Endometrial microvascular endothelial cells (primary cell): Measurements from ENCODE around the gene TAF4. TPM values are rescaled to one million over a fixed set of nuclear protein-coding genes. Genes with fewer than 3 reads are reported as not detected.

Experiments used
- in situ Hi-C: cut with HindIII; loops from 2 replicates; pipeline ENCODE4 v1.10.0; 2017; ENCODE audit warnings: low sequenced_read_pairs, low pct_unique_long_range_greater_than_20kb; ENCODE audit errors: inconsistent ontology term
- total RNA-seq: library from RNA; depleted of rRNA; stranded (reverse); fragments of >200 nt; gene quantifications from one replicate; pipeline ENCODE4 v1.2.3, GENCODE V29; 2015; ENCODE audit errors: inconsistent ontology term

The TAF4 gene
- total RNA-seq, 1 donor from 2014 or later, result 2.6 TPM

DNA sequence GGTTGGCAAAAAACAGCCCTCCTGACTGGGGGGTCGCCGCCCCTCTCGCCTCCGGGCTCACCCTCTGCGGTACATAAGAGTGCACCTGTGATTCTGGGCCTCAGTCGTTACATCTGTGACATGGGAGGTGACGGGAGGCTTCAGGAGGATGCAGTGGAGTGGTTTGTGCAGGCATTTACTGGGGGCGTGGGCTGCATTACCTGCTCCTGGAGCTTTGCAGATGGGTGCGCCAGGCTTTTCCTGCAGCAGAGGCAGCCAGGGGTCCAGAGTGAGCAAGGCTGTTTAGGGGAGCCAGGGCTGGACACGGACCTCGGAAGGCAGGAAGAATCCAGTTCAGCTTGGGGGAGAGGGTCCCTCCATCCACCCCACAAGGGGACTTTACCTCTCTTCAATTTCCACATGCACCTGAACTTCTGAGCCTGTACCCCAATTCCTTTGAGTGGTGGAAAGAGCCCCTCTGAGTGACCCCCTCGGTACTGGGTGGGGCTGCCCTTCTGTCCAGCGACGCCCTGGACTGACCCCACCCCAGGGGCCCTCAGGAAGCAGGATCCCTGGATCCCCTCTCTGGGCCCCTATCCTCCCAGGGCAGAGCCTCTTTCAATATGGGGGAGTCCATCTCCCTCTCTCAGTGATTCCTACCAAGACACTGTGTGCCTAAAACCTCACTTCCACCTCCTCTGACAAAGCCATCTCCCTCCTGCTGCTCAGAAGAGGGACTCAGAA, 134.0 kb downstream of the TAF4 start:
- in situ Hi-C loops, result no loop called here

GRCh38 chr20:61930776-61931475, 134.8 kb downstream of the TAF4 start:
- in situ Hi-C loops, result no loop called here

DNA sequence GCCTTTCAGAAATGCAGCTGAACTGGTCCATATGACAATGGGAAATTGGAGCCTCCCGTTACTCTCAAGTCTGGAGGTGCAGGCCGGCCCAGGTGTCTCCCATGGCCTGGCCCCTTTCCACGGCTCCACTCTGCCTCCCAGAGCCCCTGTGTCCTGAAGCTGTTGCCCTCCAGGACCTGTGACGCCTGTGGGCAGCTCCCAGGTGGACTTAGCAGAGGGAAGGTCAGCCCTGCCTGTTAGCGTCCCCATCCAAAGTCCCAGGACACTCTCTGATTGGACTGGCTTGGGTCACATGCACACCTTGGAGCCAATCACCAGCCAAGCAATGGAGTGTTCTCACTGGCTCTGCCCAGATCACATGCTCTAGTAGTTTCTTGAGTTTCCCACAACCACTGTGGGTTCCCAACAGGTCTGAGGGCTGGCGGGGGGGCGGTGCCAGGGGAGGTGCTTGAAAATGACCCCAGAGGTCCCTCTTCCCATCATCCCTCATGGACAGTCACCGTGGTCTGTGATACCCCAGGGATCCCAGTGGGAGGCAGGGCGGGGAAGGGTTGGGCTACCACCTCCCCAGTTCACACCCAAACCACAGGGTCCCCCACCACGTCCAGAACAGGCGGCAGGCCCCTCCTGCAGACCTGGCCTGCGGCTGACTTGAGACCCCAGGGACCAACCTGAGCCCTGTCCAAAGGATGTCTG, 135.6 kb downstream of the TAF4 start:
- in situ Hi-C loops, result no loop called here

- in situ Hi-C loops, result no loop called here
These were observed 136.1 kb downstream of the TAF4 start for GRCh38 chr20:61929561-61929960.

DNA sequence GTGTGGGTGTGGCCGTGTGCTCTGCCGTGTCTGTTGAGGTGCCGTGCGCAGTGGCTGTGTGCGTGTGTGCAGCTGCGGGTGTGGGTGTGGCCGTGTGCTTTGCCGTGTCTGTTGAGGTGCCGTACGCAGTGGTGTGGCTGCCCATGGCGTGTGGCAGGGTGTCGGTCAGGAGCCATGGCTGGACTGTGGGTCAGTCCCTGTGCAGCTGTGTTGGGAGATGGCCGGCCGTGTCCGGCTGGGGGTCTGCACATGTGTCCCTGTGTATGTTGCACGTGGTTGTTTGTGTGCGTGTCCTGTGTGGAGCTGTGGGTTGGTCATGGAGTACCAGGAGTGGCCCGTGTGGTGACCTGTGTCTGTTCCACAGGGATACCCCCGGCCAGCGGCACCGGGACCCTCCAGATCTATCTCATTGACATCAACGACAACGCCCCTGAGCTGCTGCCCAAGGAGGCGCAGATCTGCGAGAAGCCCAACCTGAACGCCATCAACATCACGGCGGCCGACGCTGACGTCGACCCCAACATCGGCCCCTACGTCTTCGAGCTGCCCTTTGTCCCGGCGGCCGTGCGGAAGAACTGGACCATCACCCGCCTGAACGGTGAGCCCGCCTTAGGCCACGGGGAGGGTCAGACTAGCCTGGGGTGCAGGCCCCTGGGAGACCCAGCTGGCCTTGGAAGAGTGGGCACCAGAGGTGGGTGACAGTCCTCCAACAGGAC, 137.7 kb downstream of the TAF4 start:
- in situ Hi-C loops, result no loop called here

DNA sequence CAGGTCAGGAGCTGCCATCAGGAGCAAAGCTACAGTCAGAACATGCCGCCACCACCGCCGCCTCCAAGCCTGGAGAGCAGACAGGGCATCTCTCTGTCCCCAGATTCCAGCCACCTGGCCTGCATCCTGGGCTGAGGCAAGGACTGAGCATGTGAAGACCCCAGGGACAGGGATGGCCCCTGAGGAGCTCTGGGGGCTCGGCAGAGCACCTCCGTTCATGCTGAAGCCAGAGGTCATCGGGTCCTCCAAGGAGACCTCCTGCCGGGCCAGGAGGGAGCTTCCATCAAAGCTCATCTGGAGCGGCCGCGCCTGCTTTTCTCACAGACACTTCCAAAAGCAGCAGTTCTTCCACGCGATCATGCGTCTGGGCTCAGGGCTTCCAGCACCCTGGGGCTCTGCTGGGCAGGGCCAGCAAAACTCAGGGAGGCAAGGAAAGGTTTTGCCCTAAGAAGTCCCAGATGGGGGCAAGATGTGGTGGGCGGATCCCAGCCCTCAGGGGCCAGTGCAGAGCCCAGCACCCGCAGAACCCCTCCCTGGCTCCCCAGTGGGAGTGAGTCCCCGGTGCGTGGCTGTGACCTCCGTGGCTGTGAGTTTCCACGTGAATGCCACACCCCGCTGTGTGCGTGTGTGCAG, 138.4 kb downstream of the TAF4 start:
- in situ Hi-C loops, result no loop called here

DNA sequence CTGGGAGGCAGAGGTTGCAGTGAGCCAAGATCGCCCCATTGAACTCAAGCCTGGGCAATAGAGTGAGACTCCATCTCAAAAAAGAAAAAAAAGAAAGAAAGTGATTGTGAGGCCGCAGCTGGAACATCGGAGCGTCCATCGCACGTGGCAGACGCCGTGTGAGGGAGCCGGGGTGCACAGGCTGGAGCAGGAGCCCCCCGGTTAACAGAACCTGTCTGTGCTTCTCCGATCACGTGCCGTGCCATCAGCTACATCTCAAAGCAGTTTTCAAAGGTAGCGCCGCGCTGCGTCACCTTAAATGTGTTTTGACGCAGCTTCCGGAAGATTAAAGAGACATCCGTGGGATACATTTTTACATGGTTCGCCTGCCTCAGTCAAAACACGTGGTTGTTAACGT, 138.9 kb downstream of the TAF4 start:
- in situ Hi-C loops, result no loop called here

GRCh38 chr20:61926253-61926613, 139.4 kb downstream of the TAF4 start:
- in situ Hi-C loops, result no loop called here

DNA sequence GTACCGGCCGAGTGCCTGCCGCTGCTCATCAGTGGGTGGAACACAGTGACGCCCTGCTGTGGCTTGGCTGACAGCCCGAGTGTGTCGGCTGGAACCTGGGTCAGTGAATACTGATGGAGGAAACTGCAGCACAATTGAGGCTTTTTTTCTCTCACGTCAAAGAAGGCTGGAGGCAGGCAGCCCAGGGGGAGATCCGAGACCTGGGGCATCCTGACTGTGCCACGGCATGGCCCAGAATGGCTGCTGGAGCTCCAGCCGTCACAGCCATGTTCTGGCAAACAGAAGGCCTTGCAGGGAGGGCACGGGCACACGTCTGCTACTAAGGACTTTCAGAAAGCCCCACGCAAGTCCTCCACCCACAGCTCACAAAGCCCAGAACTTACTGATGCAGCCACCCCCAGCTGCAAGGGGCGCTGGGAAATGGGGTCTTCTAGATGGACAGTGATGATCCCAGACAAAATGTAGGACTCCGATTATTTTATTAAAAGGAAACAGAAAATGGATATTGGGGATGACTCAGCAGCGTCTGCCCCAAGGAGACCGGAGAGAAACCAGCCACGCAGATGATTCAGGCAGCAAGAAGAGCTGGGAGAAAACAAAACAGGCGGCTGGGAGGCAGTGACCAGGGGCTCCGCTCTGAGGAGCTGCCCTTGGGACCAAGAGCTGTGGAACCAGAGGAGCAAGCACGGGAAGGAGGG, 140.0 kb downstream of the TAF4 start:
- in situ Hi-C loops, result no loop called here

- in situ Hi-C loops, result no loop called here
These were observed 140.7 kb downstream of the TAF4 start for GRCh38 chr20:61924858-61925554.

Other genes starting within 250 kb of the TAF4 start
- 21.2 TPM for gene LSM14B, start 56.6 kb upstream of the TAF4 start, total RNA-seq
- 414 TPM for gene PSMA7, start 77.5 kb upstream of the TAF4 start, total RNA-seq
- 3.1 TPM for gene SS18L1, start 77.9 kb upstream of the TAF4 start, total RNA-seq
- gene MTG2, start 117.1 kb upstream of the TAF4 start, total RNA-seq, result 8.4 TPM
- not detected for gene HRH3, start 154.4 kb upstream of the TAF4 start, total RNA-seq
- gene OSBPL2, start 172.6 kb upstream of the TAF4 start, total RNA-seq, result 15.6 TPM
- 309 TPM for gene ADRM1, start 237.1 kb upstream of the TAF4 start, total RNA-seq